ENCODE data around the gene PMIS2.

PMIS2 gene

GRCh38 chr19:35628565-35629331 is 42.8 kb downstream of the PMIS2 start, which contains the start of gene RBM42 (continued):
- peak; percentile 72; the same call in 1 of the 2 replicates for TF ChIP-seq ZNF610 (tag by site-specific recombination; IDR thresholded peaks at IDR 0.05; ENCODE audit: borderline replicate concordance)
- TF ChIP-seq ZNF311 (tag by site-specific recombination; IDR thresholded peaks at IDR 0.05; ENCODE audit: borderline replicate concordance), result no peak
- TF ChIP-seq KLF1 (tag by site-specific recombination; IDR thresholded peaks at IDR 0.05), result peak; percentile 97
- 0 out of 2 replicates have a peak, but pooled peaks have one; percentile 24 for TF ChIP-seq MYNN (tag by site-specific recombination; IDR thresholded peaks at IDR 0.05; ENCODE audit: borderline replicate concordance)
- no peak for TF ChIP-seq ZNF701 (tag by site-specific recombination; IDR thresholded peaks at IDR 0.05)
- peak; percentile 96 for TF ChIP-seq YY2 (tag by site-specific recombination; IDR thresholded peaks at IDR 0.05)
- no peak for TF ChIP-seq SCRT1 (tag by site-specific recombination; IDR thresholded peaks at IDR 0.05; ENCODE audit: borderline replicate concordance)
- no peak for TF ChIP-seq ZNF529 (tag by site-specific recombination; IDR thresholded peaks at IDR 0.05; ENCODE audit: insufficient replicate concordance)
- TF ChIP-seq SCRT2 (tag by site-specific recombination; IDR thresholded peaks at IDR 0.05), result no peak
- TF ChIP-seq ZNF362 (tag by site-specific recombination; IDR thresholded peaks at IDR 0.05), result no peak
- no peak for TF ChIP-seq ZNF211 (tag by site-specific recombination; IDR thresholded peaks at IDR 0.05; ENCODE audit: low read depth)
- no peak for TF ChIP-seq ZNF292 (tag by site-specific recombination; IDR thresholded peaks at IDR 0.05; ENCODE audit: borderline replicate concordance, low read depth)
- TF ChIP-seq, protein P1, sequence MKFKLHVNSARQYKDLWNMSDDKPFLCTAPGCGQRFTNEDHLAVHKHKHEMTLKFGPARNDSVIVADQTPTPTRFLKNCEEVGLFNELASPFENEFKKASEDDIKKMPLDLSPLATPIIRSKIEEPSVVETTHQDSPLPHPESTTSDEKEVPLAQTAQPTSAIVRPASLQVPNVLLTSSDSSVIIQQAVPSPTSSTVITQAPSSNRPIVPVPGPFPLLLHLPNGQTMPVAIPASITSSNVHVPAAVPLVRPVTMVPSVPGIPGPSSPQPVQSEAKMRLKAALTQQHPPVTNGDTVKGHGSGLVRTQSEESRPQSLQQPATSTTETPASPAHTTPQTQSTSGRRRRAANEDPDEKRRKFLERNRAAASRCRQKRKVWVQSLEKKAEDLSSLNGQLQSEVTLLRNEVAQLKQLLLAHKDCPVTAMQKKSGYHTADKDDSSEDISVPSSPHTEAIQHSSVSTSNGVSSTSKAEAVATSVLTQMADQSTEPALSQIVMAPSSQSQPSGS (tag by site-specific recombination; IDR thresholded peaks at IDR 0.05; ENCODE audit: low read depth), result peak; percentile 100
- no peak for TF ChIP-seq ZFP41 (tag by site-specific recombination; IDR thresholded peaks at IDR 0.05; ENCODE audit: borderline replicate concordance)
- TF ChIP-seq, protein P2, sequence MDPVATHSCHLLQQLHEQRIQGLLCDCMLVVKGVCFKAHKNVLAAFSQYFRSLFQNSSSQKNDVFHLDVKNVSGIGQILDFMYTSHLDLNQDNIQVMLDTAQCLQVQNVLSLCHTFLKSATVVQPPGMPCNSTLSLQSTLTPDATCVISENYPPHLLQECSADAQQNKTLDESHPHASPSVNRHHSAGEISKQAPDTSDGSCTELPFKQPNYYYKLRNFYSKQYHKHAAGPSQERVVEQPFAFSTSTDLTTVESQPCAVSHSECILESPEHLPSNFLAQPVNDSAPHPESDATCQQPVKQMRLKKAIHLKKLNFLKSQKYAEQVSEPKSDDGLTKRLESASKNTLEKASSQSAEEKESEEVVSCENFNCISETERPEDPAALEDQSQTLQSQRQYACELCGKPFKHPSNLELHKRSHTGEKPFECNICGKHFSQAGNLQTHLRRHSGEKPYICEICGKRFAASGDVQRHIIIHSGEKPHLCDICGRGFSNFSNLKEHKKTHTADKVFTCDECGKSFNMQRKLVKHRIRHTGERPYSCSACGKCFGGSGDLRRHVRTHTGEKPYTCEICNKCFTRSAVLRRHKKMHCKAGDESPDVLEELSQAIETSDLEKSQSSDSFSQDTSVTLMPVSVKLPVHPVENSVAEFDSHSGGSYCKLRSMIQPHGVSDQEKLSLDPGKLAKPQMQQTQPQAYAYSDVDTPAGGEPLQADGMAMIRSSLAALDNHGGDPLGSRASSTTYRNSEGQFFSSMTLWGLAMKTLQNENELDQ (tag by site-specific recombination; IDR thresholded peaks at IDR 0.05; ENCODE audit: low read depth), result no peak
- TF ChIP-seq ZNF830 (tag by site-specific recombination; IDR thresholded peaks at IDR 0.05; ENCODE audit: low read depth), result no peak
- peak; percentile 100 for TF ChIP-seq ZNF629 (tag by site-specific recombination; IDR thresholded peaks at IDR 0.05)
- no peak for TF ChIP-seq ZNF138 (tag by site-specific recombination; IDR thresholded peaks at IDR 0.05; ENCODE audit: borderline replicate concordance)
- peak; percentile 100 for TF ChIP-seq ZBTB7A (tag by site-specific recombination; IDR thresholded peaks at IDR 0.05; ENCODE audit: low read depth)
- TF ChIP-seq ZFP37 (tag by site-specific recombination; IDR thresholded peaks at IDR 0.05), result peak; percentile 85; the same call in 1 of the 2 replicates
- TF ChIP-seq ZNF155 (tag by site-specific recombination; IDR thresholded peaks at IDR 0.05), result no peak
- TF ChIP-seq ZNF624 (tag by site-specific recombination; IDR thresholded peaks at IDR 0.05), result no peak
- no peak for TF ChIP-seq ZNF266 (tag by site-specific recombination; IDR thresholded peaks at IDR 0.05; ENCODE audit: low read depth)
- peak; percentile 76 for TF ChIP-seq PRDM4 (tag by site-specific recombination; IDR thresholded peaks at IDR 0.05)
- TF ChIP-seq ZNF175 (tag by site-specific recombination; IDR thresholded peaks at IDR 0.05), result no peak
- TF ChIP-seq, protein P3, sequence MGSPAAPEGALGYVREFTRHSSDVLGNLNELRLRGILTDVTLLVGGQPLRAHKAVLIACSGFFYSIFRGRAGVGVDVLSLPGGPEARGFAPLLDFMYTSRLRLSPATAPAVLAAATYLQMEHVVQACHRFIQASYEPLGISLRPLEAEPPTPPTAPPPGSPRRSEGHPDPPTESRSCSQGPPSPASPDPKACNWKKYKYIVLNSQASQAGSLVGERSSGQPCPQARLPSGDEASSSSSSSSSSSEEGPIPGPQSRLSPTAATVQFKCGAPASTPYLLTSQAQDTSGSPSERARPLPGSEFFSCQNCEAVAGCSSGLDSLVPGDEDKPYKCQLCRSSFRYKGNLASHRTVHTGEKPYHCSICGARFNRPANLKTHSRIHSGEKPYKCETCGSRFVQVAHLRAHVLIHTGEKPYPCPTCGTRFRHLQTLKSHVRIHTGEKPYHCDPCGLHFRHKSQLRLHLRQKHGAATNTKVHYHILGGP (tag by site-specific recombination; IDR thresholded peaks at IDR 0.05), result peak; percentile 74
- TF ChIP-seq ZFP69B (tag by site-specific recombination; IDR thresholded peaks at IDR 0.05), result peak; percentile 92
- peak; percentile 100 for TF ChIP-seq SP2 (tag by site-specific recombination; IDR thresholded peaks at IDR 0.05)
- TF ChIP-seq, protein P4, sequence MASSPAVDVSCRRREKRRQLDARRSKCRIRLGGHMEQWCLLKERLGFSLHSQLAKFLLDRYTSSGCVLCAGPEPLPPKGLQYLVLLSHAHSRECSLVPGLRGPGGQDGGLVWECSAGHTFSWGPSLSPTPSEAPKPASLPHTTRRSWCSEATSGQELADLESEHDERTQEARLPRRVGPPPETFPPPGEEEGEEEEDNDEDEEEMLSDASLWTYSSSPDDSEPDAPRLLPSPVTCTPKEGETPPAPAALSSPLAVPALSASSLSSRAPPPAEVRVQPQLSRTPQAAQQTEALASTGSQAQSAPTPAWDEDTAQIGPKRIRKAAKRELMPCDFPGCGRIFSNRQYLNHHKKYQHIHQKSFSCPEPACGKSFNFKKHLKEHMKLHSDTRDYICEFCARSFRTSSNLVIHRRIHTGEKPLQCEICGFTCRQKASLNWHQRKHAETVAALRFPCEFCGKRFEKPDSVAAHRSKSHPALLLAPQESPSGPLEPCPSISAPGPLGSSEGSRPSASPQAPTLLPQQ (tag by site-specific recombination; IDR thresholded peaks at IDR 0.05), result peak; percentile 95
